Thyroid gland (tissue), 4 donors: ENCODE results near the gene DDX53.

ENCODE experiments used
- CTCF ChIP-seq, 6 experiments: fragments of 200-600 bp in 3 of 6; fragments of 450-650 bp in 3 of 6; sonication (generic) in 3 of 6; IDR thresholded peaks; one replicate each; pipeline ENCODE4 v1.5.1; 2016 to 2019; ENCODE audit warnings: antibody characterized with exemption in 6 of 6, mild to moderate bottlenecking in 2 of 6, inconsistent platforms in 1 of 6, moderate library complexity in 1 of 6
- POLR2A ChIP-seq, 2 donors: fragments of 450-650 bp; IDR thresholded peaks; one replicate each; pipeline ENCODE4 v1.6.1; 2017; ENCODE audit warnings: antibody characterized with exemption in 2 of 2, mild to moderate bottlenecking in 2 of 2, moderate library complexity in 1 of 2

GRCh38 chrX:22959204-22959920 lies 40.4 kb upstream of the DDX53 start:
- TF ChIP-seq POLR2A (IDR thresholded peaks at IDR 0.05) (no peak), CTCF (IDR thresholded peaks at IDR 0.05) (no peak)
